ENCODE data around the gene QRICH1. TPM values are rescaled to one million over a fixed set of nuclear protein-coding genes. Genes with fewer than 3 reads are reported as not detected.
A peak's percentile ranks its signal among the peaks of the same experiment; 100 is the strongest.

QRICH1 gene
- total RNA-seq, 4 donors from 2014 or later: 85.8 to 187 (median 115) TPM

GRCh38 chr3:49035281-49035680 is 58.6 kb downstream of the QRICH1 start:
- no peak for DNase-seq (ENCODE audit: low spot score in 2 of 2)
- Histone ChIP-seq H3K4me3 (no peak overlapping the region), H3K27me3 (no peaks in the 10 kb centered on the region), H3K4me1 (no peaks in the 10 kb centered on the region), H3K9me3 (no peaks in the 10 kb centered on the region), H3K36me3 (peaks cover 89% of the 10 kb centered on the region), H3K27ac (no peak overlapping the region)
- TF ChIP-seq POLR2AphosphoS5 (IDR thresholded peaks at IDR 0.05) (no peak), EP300 (IDR thresholded peaks at IDR 0.05) (no peak)
- 88% methylated on average over 3 of the region's 3 CpGs for WGBS

GRCh38 chr3:49034650-49035049 is 59.2 kb downstream of the QRICH1 start:
- no peak overlapping the region for H3K27ac ChIP-seq
- no peaks in the 10 kb centered on the region for H3K9me3 ChIP-seq
- no peaks in the 10 kb centered on the region for H3K27me3 ChIP-seq
- no peak for DNase-seq (ENCODE audit: low spot score in 2 of 2)
- WGBS: 92% methylated on average over 2 of the region's 2 CpGs
- no peak overlapping the region for H3K4me3 ChIP-seq
- peaks cover 3% of the 10 kb centered on the region for H3K4me1 ChIP-seq
- H3K36me3 ChIP-seq: peaks cover 91% of the 10 kb centered on the region
- TF ChIP-seq POLR2AphosphoS5 (IDR thresholded peaks at IDR 0.05): no peak
- no peak for TF ChIP-seq CTCF (IDR thresholded peaks at IDR 0.05)
- TF ChIP-seq EP300 (IDR thresholded peaks at IDR 0.05): no peak
- no peak for TF ChIP-seq POLR2A (IDR thresholded peaks at IDR 0.05)

- H3K4me3 ChIP-seq: no peak overlapping the region
- peaks cover 75% of the 10 kb centered on the region for H3K36me3 ChIP-seq
- H3K9me3 ChIP-seq: no peaks in the 10 kb centered on the region
- no peaks in the 10 kb centered on the region for H3K27me3 ChIP-seq
- H3K4me1 ChIP-seq: peaks cover 20% of the 10 kb centered on the region
- DNase-seq (ENCODE audit: low spot score in 2 of 2): no peak
- TF ChIP-seq CTCF (IDR thresholded peaks at IDR 0.05) (no peak), POLR2A (IDR thresholded peaks at IDR 0.05) (no peak), EP300 (IDR thresholded peaks at IDR 0.05) (no peak), POLR2AphosphoS5 (IDR thresholded peaks at IDR 0.05) (no peak)
- WGBS: 93% methylated on average over 5 of the region's 6 CpGs
- no peak overlapping the region for H3K27ac ChIP-seq
Measured at GRCh38 chr3:49032646-49033304, 61.1 kb downstream of the QRICH1 start.

GRCh38 chr3:49030321-49030720 is 63.5 kb downstream of the QRICH1 start:
- H3K4me3 ChIP-seq: no peak overlapping the region
- peaks cover 34% of the 10 kb centered on the region for H3K4me1 ChIP-seq
- H3K36me3 ChIP-seq: peaks cover 74% of the 10 kb centered on the region
- TF ChIP-seq EP300 (IDR thresholded peaks at IDR 0.05) (no peak), POLR2AphosphoS5 (IDR thresholded peaks at IDR 0.05) (no peak), CTCF (IDR thresholded peaks at IDR 0.05) (no peak), POLR2A (IDR thresholded peaks at IDR 0.05) (no peak)
- H3K27ac ChIP-seq: no peak overlapping the region
- DNase-seq (ENCODE audit: low spot score in 2 of 2): no peak
- H3K27me3 ChIP-seq: no peaks in the 10 kb centered on the region
- 94% methylated on average over 6 of the region's 6 CpGs for WGBS
- H3K9me3 ChIP-seq: no peaks in the 10 kb centered on the region

GRCh38 chr3:49029563-49029884 is 64.3 kb downstream of the QRICH1 start:
- H3K9me3 ChIP-seq: no peaks in the 10 kb centered on the region
- peak overlapping the region; percentile 75 for H3K4me3 ChIP-seq
- peaks cover 36% of the 10 kb centered on the region for H3K4me1 ChIP-seq
- peak overlapping the region; percentile 89 for H3K27ac ChIP-seq
- peaks cover 74% of the 10 kb centered on the region for H3K36me3 ChIP-seq
- 1% methylated on average over 7 of the region's 7 CpGs for WGBS
- no peaks in the 10 kb centered on the region for H3K27me3 ChIP-seq
- no peak for TF ChIP-seq EP300 (IDR thresholded peaks at IDR 0.05)
- no peak for TF ChIP-seq POLR2AphosphoS5 (IDR thresholded peaks at IDR 0.05)
- TF ChIP-seq POLR2A (IDR thresholded peaks at IDR 0.05): no peak
- TF ChIP-seq CTCF (IDR thresholded peaks at IDR 0.05): no peak
- DNase-seq (ENCODE audit: low spot score in 2 of 2): no peak

All from suprapubic skin (tissue), 4 donors.